HepG2 (cell line): Measurements from ENCODE around the gene COL5A2. TPM values are rescaled to one million over a fixed set of nuclear protein-coding genes. Genes with fewer than 3 reads are reported as not detected.

ENCODE experiments used
- ATAC-seq: fragments of 200-7000 bp; cut with Tn5 transposase; 3 replicates; pipeline ENCODE4 v1.9.1; 2020; ENCODE audit warnings: mild to moderate bottlenecking, moderate library complexity
- BruUV-seq: library from RNA; stranded (reverse); fragments of 400-500 nt; replicated peaks from 2 replicates; lab custom pipeline; 2021; lab: Mats Ljungman, UMichigan
- CTCF ChIA-PET: fragments of 300-600 bp; formaldehyde crosslinking; extraction: SDS; loops from one replicate; lab custom pipeline; 2021; ENCODE audit warnings: low total read pairs, inconsistent platforms, low intra/inter-chr PET ratio; lab: Yijun Ruan, JAX
- POLR2A ChIA-PET: fragments of 350-600 bp; sonication (Branson Sonifier 250); formaldehyde crosslinking; loops from one replicate; lab custom pipeline; 2020; ENCODE audit warnings: antibody characterized with exemption, inconsistent platforms; lab: Yijun Ruan, JAX
- DNase-seq: peaks from one replicate; pipeline ENCODE4 v3.0.0-alpha.2; 2015; ENCODE audit warnings: low spot score
- FAIRE-seq: peaks from 3 replicates; lab custom pipeline; 2011; peaks lifted over from hg19 to GRCh38; lab: Jason Lieb, UNC
- H2AFZ ChIP-seq: one replicate; pipeline ENCODE4 v1.6.1; 2011; ENCODE audit warnings: low read length, inconsistent platforms
- H3K27ac ChIP-seq: fragments of 300-600 bp; 3 replicates; pipeline ENCODE4 v1.8.0; 2011; ENCODE audit warnings: mixed run types, mild to moderate bottlenecking, mixed read lengths, low read length, inconsistent platforms; ENCODE audit not compliant: insufficient read depth; ENCODE audit errors: extremely low read length
- H3K27me3 ChIP-seq, 2 experiments: fragments of 200-600 bp in 1 of 2; 2 replicates in 1 of 2; 3 replicates in 1 of 2; pipeline versions ENCODE4 v1.6.0 to v1.8.0; 2011; ENCODE audit warnings: low read length in 2 of 2, mild to moderate bottlenecking in 2 of 2, moderate library complexity in 2 of 2, inconsistent platforms in 1 of 2; ENCODE audit not compliant: insufficient read depth in 2 of 2, control insufficient read depth in 1 of 2
- H3K36me3 ChIP-seq, 2 experiments: fragments of 200-600 bp in 1 of 2; replicated peaks in 1 of 2; 2 replicates in 1 of 2; 3 replicates in 1 of 2; pipeline versions ENCODE4 v1.5.1 to v1.8.0; 2011; ENCODE audit warnings: low read length in 2 of 2, inconsistent platforms in 1 of 2; ENCODE audit not compliant: insufficient read depth in 2 of 2, control insufficient read depth in 1 of 2
- H3K4me1 ChIP-seq: 2 replicates; pipeline ENCODE4 v1.5.1; 2012; ENCODE audit warnings: low read length, inconsistent platforms; ENCODE audit not compliant: insufficient read depth
- H3K4me2 ChIP-seq: 2 replicates; pipeline ENCODE4 v1.6.0; 2011; ENCODE audit warnings: low read depth, low read length, inconsistent platforms
- H3K4me3 ChIP-seq, 3 experiments: fragments of 200-600 bp in 1 of 3; sonication (generic), shearing (Covaris generic) in 1 of 3; replicated peaks in 1 of 3; 2 replicates each; pipeline ENCODE4 v1.5.1; 2011 to 2016; ENCODE audit warnings: low read length in 3 of 3, inconsistent platforms in 2 of 3, low read depth in 2 of 3, mild to moderate bottlenecking in 2 of 3, control low read depth in 1 of 3, mixed read lengths in 1 of 3; ENCODE audit not compliant: insufficient read depth in 1 of 3
- H3K79me2 ChIP-seq: one replicate; pipeline ENCODE4 v1.6.1; 2011; ENCODE audit warnings: low read length, inconsistent platforms; ENCODE audit not compliant: insufficient read depth
- H3K9ac ChIP-seq: 2 replicates; pipeline ENCODE4 v1.6.0; 2011; ENCODE audit warnings: mild to moderate bottlenecking, low read depth, low read length, inconsistent platforms; ENCODE audit not compliant: insufficient read depth
- H3K9me3 ChIP-seq: 2 replicates; pipeline ENCODE4 v1.5.1; 2012; ENCODE audit warnings: mild to moderate bottlenecking, low read length
- H4K20me1 ChIP-seq: 2 replicates; pipeline ENCODE4 v1.6.0; 2011; ENCODE audit warnings: inconsistent platforms, mild to moderate bottlenecking, low read length, moderate library complexity; ENCODE audit not compliant: insufficient read depth
- ARNTL ChIP-seq: sonication (generic); formaldehyde crosslinking; IDR thresholded peaks from 2 replicates; pipeline ENCODE4 v1.4.0; 2020; ENCODE audit warnings: mild to moderate bottlenecking, missing genetic modification reagents
- CBX1 ChIP-seq: IDR thresholded peaks from one replicate; pipeline ENCODE4 v1.6.1; 2016; ENCODE audit warnings: antibody characterized with exemption, low read depth
- FLYWCH1 ChIP-seq: sonication (generic); formaldehyde crosslinking; IDR thresholded peaks from 2 replicates; pipeline ENCODE4 v1.8.1; 2023; ENCODE audit warnings: mild to moderate bottlenecking, missing genetic modification reagents
- HNF4A ChIP-seq: sonication (generic); formaldehyde crosslinking; IDR thresholded peaks from 2 replicates; pipeline ENCODE4 v1.4.0; 2020; ENCODE audit warnings: missing genetic modification reagents
- NFATC3 ChIP-seq: sonication (generic); formaldehyde crosslinking; IDR thresholded peaks from 2 replicates; pipeline ENCODE4 v1.5.1; 2020; ENCODE audit warnings: mild to moderate bottlenecking, missing genetic modification reagents
- NFE2L2 ChIP-seq: fragments of 150-350 bp; IDR thresholded peaks from 2 replicates; pipeline ENCODE4 v1.6.1; 2014; ENCODE audit warnings: low read length
- SNRNP70 ChIP-seq: fragments of 200-400 bp; formaldehyde crosslinking; IDR thresholded peaks from 2 replicates; pipeline ENCODE4 v1.6.1; 2017; ENCODE audit warnings: mild to moderate bottlenecking, low read depth, low read length, moderate library complexity
- TAF15 ChIP-seq: fragments of 200-400 bp; formaldehyde crosslinking; IDR thresholded peaks from one replicate; pipeline ENCODE4 v1.6.1; 2018; ENCODE audit warnings: mild to moderate bottlenecking, low read depth, low read length; ENCODE audit not compliant: poor library complexity, severe bottlenecking
- ZNF354B ChIP-seq: sonication (generic); formaldehyde crosslinking; IDR thresholded peaks from 2 replicates; pipeline ENCODE4 v1.8.0; 2022; ENCODE audit warnings: mild to moderate bottlenecking, missing genetic modification reagents
- ZNF484 ChIP-seq: sonication (generic); formaldehyde crosslinking; IDR thresholded peaks from 2 replicates; pipeline ENCODE4 v1.5.1; 2020; ENCODE audit warnings: mild to moderate bottlenecking, low read depth, missing genetic modification reagents, borderline replicate concordance
- ZNF562 ChIP-seq: sonication (generic); formaldehyde crosslinking; IDR thresholded peaks from 2 replicates; pipeline ENCODE4 v1.8.0; 2022; ENCODE audit warnings: missing genetic modification reagents, borderline replicate concordance
- ZNF773 ChIP-seq: sonication (generic); formaldehyde crosslinking; IDR thresholded peaks from 2 replicates; pipeline ENCODE4 v1.4.0; 2020; ENCODE audit warnings: missing genetic modification reagents, borderline replicate concordance
- WGBS: methylation state at CpG from one replicate; pipeline ENCODE4 v1.1.6; 2017; ENCODE audit warnings: low lambda C conversion rate; 5-methylcytosine and 5-hydroxymethylcytosine counted together
- in situ Hi-C: cut with HindIII; loops from 2 replicates; pipeline ENCODE4 v1.10.0; 2017; ENCODE audit warnings: low pct_unique_long_range_greater_than_20kb; ENCODE audit not compliant: extremely low pct_ligation_motif_present
- intact Hi-C: fragments of 100-400 bp; cut with micrococcal nuclease; formaldehyde crosslinking; loops from one replicate; pipeline ENCODE4 v1.10.0; 2022; ENCODE audit not compliant: unreplicated experiment
- polyA plus RNA-seq, 8 experiments: library from polyadenylated mRNA; depleted of rRNA in 3 of 8; stranded (reverse) in 7 of 8; unstranded in 1 of 8; fragments of >200 nt; fragmentation: Illumina TruSeq in 4 of 8; extraction: Trizol in 4 of 8; gene quantifications; 2 replicates each; pipeline versions ENCODE4 v1.2.1 to v1.2.3, GENCODE V29; 2011 to 2016; ENCODE audit warnings: low read depth in 4 of 8, missing spikeins in 1 of 8, mixed read lengths in 1 of 8; ENCODE audit not compliant: insufficient read depth in 1 of 8
- total RNA-seq, 5 experiments: library from RNA; depleted of rRNA; stranded (reverse); fragments of >200 nt; fragmentation: Illumina TruSeq; extraction: Trizol; gene quantifications; 2 replicates each; pipeline ENCODE4 v1.2.3, GENCODE V29; 2016; ENCODE audit warnings: low read depth in 1 of 5
- TF ChIP-seq, protein P1 (sequence below): sonication (generic); formaldehyde crosslinking; IDR thresholded peaks from 2 replicates; pipeline ENCODE4 v1.5.0; 2020; ENCODE audit warnings: missing genetic modification reagents, mild to moderate bottlenecking, borderline replicate concordance
- TF ChIP-seq, protein P2 (sequence below): IDR thresholded peaks from 2 replicates; pipeline ENCODE4 v1.6.1; 2016; ENCODE audit warnings: low read depth, borderline replicate concordance
- TF ChIP-seq, protein P3 (sequence below): sonication (generic); formaldehyde crosslinking; IDR thresholded peaks from 2 replicates; pipeline ENCODE4 v1.4.0; 2020; ENCODE audit warnings: missing genetic modification reagents
- TF ChIP-seq, protein P4 (sequence below): sonication (generic); formaldehyde crosslinking; IDR thresholded peaks from 2 replicates; pipeline ENCODE4 v1.4.0; 2020; ENCODE audit warnings: mild to moderate bottlenecking, missing genetic modification reagents, borderline replicate concordance

COL5A2 gene
- total and polyA plus RNA-seq, 2 of the 13 experiments (the other 11 are each of a cell fraction or from before 2014, with no cell fraction given) = 0.83 to 1.5 TPM

DNA sequence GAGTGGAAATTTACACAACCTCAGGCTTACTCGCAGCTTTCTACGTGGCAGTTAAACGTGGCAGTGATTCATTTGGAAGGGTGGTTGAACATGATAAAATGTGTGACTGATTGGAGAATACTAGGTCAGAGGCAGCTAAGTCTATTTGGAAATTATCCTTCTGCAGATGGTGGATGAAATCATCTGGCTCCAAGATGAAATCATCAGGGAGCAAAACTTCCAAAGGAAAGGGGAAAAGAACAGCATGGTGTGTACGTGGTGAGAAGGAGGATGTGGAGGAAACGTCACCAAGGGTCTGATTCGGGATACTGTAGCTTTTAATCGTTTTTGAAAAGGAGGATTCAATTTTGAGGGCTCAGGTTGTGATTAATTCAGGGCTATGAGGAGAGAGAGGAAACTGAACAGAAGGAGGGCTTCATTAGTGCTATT, 157.5 kb downstream of the COL5A2 start (continued):
- no peak for TF ChIP-seq ZNF562 (CRISPR knock-in tag)
- TF ChIP-seq CBX1 = no peak
- TF ChIP-seq ARNTL (CRISPR knock-in tag) = no peak

DNA sequence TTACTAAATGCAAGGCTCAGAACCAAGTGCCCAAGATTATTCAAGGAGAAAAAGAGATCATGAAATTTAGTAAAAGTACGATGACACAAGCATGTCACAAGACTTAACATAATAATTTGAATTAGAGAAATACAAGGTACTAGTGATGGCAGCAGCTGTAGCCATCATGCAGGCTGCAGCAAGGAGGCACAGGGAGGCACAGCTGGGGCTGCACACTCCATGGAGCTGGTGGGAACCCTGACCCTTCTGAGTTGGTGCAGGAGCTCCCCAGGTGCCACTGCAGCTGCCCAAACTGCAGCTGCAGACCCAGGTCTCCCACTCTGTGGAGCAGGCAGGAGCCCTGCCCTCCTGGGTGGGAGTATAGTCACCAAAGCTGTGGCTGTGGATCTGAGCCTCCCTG, 159.4 kb downstream of the COL5A2 start:
- FAIRE-seq (no peak), ATAC-seq (peak; percentile 31; the same call in 2 of the 3 replicates)
- no peaks in the 10 kb centered on the region for H3K27me3 ChIP-seq

More for the DNA sequence above, 159.4 kb downstream of the COL5A2 start:
- intact Hi-C loops (no loop called here), in situ Hi-C loops (no loop called here)
- Histone ChIP-seq H3K79me2 (no peaks in the 10 kb centered on the region), H3K4me1 (no peaks in the 10 kb centered on the region), H3K9ac (no peak overlapping the region), H4K20me1 (no peaks in the 10 kb centered on the region), H2AFZ (no peak overlapping the region), H3K36me3 (no peaks in the 10 kb centered on the region), H3K27ac (no peak overlapping the region), H3K4me3 (no peak overlapping the region), H3K9me3 (no peaks in the 10 kb centered on the region), H3K4me2 (no peak overlapping the region)
- TF ChIP-seq ZNF354B (CRISPR knock-in tag) (no peak), NFE2L2 (no peak), NFATC3 (no peak), FLYWCH1 (CRISPR knock-in tag) (no peak), ZNF773 (no peak), TAF15 (no peak), SNRNP70 (no peak), HNF4A (no peak), ZNF484 (CRISPR knock-in tag) (no peak)
- TF ChIP-seq, protein P1, sequence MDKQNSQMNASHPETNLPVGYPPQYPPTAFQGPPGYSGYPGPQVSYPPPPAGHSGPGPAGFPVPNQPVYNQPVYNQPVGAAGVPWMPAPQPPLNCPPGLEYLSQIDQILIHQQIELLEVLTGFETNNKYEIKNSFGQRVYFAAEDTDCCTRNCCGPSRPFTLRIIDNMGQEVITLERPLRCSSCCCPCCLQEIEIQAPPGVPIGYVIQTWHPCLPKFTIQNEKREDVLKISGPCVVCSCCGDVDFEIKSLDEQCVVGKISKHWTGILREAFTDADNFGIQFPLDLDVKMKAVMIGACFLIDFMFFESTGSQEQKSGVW (CRISPR knock-in tag) = no peak
- TF ChIP-seq, protein P2, sequence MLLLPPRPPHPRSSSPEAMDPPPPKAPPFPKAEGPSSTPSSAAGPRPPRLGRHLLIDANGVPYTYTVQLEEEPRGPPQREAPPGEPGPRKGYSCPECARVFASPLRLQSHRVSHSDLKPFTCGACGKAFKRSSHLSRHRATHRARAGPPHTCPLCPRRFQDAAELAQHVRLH (CRISPR knock-in tag) = no peak
- TF ChIP-seq, protein P3, sequence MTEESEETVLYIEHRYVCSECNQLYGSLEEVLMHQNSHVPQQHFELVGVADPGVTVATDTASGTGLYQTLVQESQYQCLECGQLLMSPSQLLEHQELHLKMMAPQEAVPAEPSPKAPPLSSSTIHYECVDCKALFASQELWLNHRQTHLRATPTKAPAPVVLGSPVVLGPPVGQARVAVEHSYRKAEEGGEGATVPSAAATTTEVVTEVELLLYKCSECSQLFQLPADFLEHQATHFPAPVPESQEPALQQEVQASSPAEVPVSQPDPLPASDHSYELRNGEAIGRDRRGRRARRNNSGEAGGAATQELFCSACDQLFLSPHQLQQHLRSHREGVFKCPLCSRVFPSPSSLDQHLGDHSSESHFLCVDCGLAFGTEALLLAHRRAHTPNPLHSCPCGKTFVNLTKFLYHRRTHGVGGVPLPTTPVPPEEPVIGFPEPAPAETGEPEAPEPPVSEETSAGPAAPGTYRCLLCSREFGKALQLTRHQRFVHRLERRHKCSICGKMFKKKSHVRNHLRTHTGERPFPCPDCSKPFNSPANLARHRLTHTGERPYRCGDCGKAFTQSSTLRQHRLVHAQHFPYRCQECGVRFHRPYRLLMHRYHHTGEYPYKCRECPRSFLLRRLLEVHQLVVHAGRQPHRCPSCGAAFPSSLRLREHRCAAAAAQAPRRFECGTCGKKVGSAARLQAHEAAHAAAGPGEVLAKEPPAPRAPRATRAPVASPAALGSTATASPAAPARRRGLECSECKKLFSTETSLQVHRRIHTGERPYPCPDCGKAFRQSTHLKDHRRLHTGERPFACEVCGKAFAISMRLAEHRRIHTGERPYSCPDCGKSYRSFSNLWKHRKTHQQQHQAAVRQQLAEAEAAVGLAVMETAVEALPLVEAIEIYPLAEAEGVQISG (CRISPR knock-in tag) = no peak
- TF ChIP-seq, protein P4, sequence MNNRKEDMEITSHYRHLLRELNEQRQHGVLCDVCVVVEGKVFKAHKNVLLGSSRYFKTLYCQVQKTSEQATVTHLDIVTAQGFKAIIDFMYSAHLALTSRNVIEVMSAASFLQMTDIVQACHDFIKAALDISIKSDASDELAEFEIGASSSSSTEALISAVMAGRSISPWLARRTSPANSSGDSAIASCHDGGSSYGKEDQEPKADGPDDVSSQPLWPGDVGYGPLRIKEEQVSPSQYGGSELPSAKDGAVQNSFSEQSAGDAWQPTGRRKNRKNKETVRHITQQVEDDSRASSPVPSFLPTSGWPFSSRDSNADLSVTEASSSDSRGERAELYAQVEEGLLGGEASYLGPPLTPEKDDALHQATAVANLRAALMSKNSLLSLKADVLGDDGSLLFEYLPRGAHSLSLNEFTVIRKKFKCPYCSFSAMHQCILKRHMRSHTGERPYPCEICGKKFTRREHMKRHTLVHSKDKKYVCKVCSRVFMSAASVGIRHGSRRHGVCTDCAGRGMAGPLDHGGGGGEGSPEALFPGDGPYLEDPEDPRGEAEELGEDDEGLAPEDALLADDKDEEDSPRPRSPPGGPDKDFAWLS (CRISPR knock-in tag) = no peak
- DNase-seq = no peak
- CTCF ChIA-PET = no interaction called here
- POLR2A ChIA-PET = no interaction called here
- BruUV-seq = no TSS peak
- 6% methylated on average over 1 of the region's 1 CpG for WGBS
